GM12875 (cell line): ENCODE data around the gene BICD1.

Experiments used
- H3K4me3 ChIP-seq: one replicate; pipeline ENCODE4 v1.5.1; 2011; ENCODE audit warnings: low read depth, low read length, control low read depth
- CTCF ChIP-seq: IDR thresholded peaks from 2 replicates; pipeline ENCODE4 v1.5.1; 2011; ENCODE audit warnings: low read depth, mild to moderate bottlenecking, control low read depth, inconsistent platforms, low read length, moderate library complexity, borderline replicate concordance; ENCODE audit not compliant: insufficient read depth

Gene BICD1

GRCh38 chr12:32402946-32403345, 296.3 kb downstream of the BICD1 start:
- no peak overlapping the region for H3K4me3 ChIP-seq
- TF ChIP-seq CTCF, result no peak

GRCh38 chr12:32407795-32408194, 301.1 kb downstream of the BICD1 start:
- H3K4me3 ChIP-seq, result no peak overlapping the region
- no peak for TF ChIP-seq CTCF

DNA sequence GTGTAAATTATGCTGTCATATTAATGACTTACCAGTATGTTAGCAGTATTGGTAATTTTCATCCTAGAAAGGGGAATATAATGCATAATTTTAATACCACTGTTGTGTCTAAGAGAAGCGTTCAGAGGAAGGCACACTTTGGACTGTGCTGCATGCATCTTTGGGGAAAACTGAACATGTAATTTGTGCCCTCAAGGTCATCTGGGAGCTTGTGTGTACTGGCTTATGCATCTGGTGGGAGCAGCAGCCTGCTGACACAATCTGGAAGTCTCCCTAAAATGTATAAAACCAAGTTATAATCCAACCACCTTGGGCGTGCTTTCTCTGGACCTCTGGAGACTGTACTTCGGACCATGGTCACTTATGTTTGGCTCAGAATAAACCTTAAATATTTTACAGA, 306.8 kb downstream of the BICD1 start:
- no peak overlapping the region for H3K4me3 ChIP-seq
- no peak for TF ChIP-seq CTCF

DNA sequence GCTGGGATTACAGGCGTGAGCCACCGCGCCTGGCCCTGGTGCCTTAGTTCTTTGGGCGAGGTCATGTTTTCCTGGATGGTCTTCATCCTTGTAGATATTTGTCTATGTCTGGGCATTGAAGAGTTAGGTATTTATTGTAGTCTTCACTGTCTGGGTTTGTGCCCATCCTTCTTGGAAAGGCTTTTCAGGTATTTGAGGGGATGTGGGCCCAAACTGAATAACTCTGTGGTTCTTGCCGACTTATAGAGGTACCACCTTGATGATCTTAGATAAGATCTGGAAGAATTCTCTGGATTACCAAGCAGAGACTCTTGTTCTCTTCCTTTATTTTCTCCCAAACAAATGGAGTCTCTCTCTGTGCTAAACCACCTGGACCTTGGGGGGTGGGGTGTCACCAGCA, 311.6 kb downstream of the BICD1 start:
- no peak for TF ChIP-seq CTCF
- no peak overlapping the region for H3K4me3 ChIP-seq

- no peak for TF ChIP-seq CTCF
- H3K4me3 ChIP-seq, result no peak overlapping the region
Observed at GRCh38 chr12:32418903-32419519, 312.4 kb downstream of the BICD1 start.

GRCh38 chr12:32419520-32419960, 312.9 kb downstream of the BICD1 start:
- no peak overlapping the region for H3K4me3 ChIP-seq
- TF ChIP-seq CTCF, result no peak

DNA sequence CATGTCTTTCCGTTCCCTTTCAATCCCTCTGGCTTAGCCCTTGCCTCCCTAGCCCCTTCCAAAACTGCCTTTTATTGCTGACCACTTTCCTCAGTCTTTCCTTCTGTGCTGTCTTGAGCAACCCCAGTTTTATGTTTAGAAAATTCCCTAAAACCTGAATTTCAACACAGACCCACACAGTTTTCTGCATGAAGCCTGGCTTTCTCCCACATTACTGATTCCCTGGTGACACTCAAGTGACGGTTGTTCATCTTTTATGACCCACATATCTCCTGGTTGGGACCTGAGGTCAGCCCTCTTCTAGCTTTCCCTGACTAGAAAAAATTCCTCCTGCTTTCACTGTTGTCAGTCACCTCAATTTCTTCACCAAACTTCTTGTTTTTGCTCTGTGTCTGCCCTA, 313.7 kb downstream of the BICD1 start:
- H3K4me3 ChIP-seq, result no peak overlapping the region
- TF ChIP-seq CTCF, result no peak
